Parathyroid adenoma (tissue), 2 donors: ENCODE data around the gene ANHX.

Experiments
- H2AFZ ChIP-seq: fragments of 300-600 bp; sonication (generic); one replicate; pipeline ENCODE4 v1.7.0; 2017; ENCODE audit warnings: antibody characterized with exemption, mild to moderate bottlenecking
- H3K27ac ChIP-seq: fragments of 300-600 bp; sonication (generic); one replicate; pipeline ENCODE4 v1.7.0; 2017
- H3K27me3 ChIP-seq: fragments of 300-600 bp; sonication (generic); one replicate; pipeline ENCODE4 v1.7.0; 2017; ENCODE audit warnings: low read length; ENCODE audit not compliant: control insufficient read depth, insufficient read depth
- H3K36me3 ChIP-seq: fragments of 300-600 bp; sonication (generic); one replicate; pipeline ENCODE4 v1.7.0; 2017; ENCODE audit warnings: low read length; ENCODE audit not compliant: control insufficient read depth, insufficient read depth
- H3K4me1 ChIP-seq: fragments of 300-600 bp; sonication (generic); one replicate; pipeline ENCODE4 v1.7.0; 2017; ENCODE audit warnings: control low read depth
- H3K4me2 ChIP-seq: fragments of 300-600 bp; sonication (generic); one replicate; pipeline ENCODE4 v1.7.0; 2017; ENCODE audit warnings: low read length
- H3K4me3 ChIP-seq: fragments of 300-600 bp; sonication (generic); one replicate; pipeline ENCODE4 v1.7.0; 2017; ENCODE audit warnings: low read depth, low read length
- H3K79me2 ChIP-seq: fragments of 300-600 bp; sonication (generic); one replicate; pipeline ENCODE4 v1.7.0; 2017; ENCODE audit warnings: control low read depth
- H3K9ac ChIP-seq: fragments of 300-600 bp; sonication (generic); one replicate; pipeline ENCODE4 v1.7.0; 2017; ENCODE audit warnings: mild to moderate bottlenecking
- H3K9me3 ChIP-seq: fragments of 300-600 bp; sonication (generic); one replicate; pipeline ENCODE4 v1.7.0; 2017; ENCODE audit warnings: low read length; ENCODE audit not compliant: control insufficient read depth
- TF ChIP-seq, protein P1 (sequence below): fragments of 300-600 bp; sonication (generic); IDR thresholded peaks from one replicate; pipeline ENCODE4 v1.7.0; 2017; ENCODE audit warnings: antibody characterized with exemption, mild to moderate bottlenecking
- donor health status: primary hyperparathyroidism.

ANHX gene

GRCh38 chr12:133236556-133236955, 879 bp upstream of the ANHX start:
- Histone ChIP-seq H2AFZ (no peak overlapping the region), H3K4me3 (no peak overlapping the region), H3K9ac (no peak overlapping the region), H3K27ac (no peak overlapping the region), H3K4me1 (no peaks in the 10 kb centered on the region), H3K9me3 (no peaks in the 10 kb centered on the region), H3K36me3 (no peaks in the 10 kb centered on the region), H3K4me2 (no peak overlapping the region), H3K79me2 (no peaks in the 10 kb centered on the region), H3K27me3 (no peaks in the 10 kb centered on the region)
- TF ChIP-seq, protein P1, sequence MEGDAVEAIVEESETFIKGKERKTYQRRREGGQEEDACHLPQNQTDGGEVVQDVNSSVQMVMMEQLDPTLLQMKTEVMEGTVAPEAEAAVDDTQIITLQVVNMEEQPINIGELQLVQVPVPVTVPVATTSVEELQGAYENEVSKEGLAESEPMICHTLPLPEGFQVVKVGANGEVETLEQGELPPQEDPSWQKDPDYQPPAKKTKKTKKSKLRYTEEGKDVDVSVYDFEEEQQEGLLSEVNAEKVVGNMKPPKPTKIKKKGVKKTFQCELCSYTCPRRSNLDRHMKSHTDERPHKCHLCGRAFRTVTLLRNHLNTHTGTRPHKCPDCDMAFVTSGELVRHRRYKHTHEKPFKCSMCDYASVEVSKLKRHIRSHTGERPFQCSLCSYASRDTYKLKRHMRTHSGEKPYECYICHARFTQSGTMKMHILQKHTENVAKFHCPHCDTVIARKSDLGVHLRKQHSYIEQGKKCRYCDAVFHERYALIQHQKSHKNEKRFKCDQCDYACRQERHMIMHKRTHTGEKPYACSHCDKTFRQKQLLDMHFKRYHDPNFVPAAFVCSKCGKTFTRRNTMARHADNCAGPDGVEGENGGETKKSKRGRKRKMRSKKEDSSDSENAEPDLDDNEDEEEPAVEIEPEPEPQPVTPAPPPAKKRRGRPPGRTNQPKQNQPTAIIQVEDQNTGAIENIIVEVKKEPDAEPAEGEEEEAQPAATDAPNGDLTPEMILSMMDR, result no peak

GRCh38 chr12:133236144-133236543, 467 bp upstream of the ANHX start:
- H3K27me3 ChIP-seq, result no peaks in the 10 kb centered on the region
- no peak overlapping the region for H3K9ac ChIP-seq
- TF ChIP-seq, protein P1, result no peak
- H3K4me1 ChIP-seq, result no peaks in the 10 kb centered on the region
- H3K79me2 ChIP-seq, result no peaks in the 10 kb centered on the region
- H3K4me3 ChIP-seq, result no peak overlapping the region
- H3K36me3 ChIP-seq, result no peaks in the 10 kb centered on the region
- no peak overlapping the region for H3K4me2 ChIP-seq
- no peaks in the 10 kb centered on the region for H3K9me3 ChIP-seq
- no peak overlapping the region for H2AFZ ChIP-seq
- no peak overlapping the region for H3K27ac ChIP-seq

DNA sequence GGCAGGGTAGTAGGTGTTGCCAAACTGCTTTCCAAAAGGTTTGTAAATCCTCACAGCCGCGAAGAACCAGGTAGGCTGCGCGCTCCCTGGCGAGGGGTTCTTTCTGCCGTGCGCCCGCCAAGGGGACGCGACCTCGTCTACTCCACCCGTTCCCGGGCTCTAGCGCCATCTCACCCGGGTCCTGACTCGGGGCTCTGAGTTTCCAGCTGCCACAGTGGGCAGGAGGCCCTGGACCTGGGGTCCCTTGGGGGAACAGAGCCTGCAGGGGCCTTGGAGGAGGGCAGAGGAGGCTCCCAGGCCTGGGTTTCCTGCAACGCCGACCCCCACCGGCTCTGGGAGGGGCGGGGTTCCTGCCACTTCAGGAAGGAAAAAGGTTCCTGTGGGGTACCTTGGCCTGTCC, 706 bp downstream of the ANHX start:
- Histone ChIP-seq H3K79me2 (no peaks in the 10 kb centered on the region), H3K9ac (no peak overlapping the region), H3K9me3 (no peaks in the 10 kb centered on the region), H2AFZ (no peak overlapping the region), H3K4me2 (no peak overlapping the region), H3K27me3 (no peaks in the 10 kb centered on the region), H3K4me3 (no peak overlapping the region), H3K27ac (no peak overlapping the region), H3K36me3 (no peaks in the 10 kb centered on the region), H3K4me1 (no peaks in the 10 kb centered on the region)
- TF ChIP-seq, protein P1, result no peak

DNA sequence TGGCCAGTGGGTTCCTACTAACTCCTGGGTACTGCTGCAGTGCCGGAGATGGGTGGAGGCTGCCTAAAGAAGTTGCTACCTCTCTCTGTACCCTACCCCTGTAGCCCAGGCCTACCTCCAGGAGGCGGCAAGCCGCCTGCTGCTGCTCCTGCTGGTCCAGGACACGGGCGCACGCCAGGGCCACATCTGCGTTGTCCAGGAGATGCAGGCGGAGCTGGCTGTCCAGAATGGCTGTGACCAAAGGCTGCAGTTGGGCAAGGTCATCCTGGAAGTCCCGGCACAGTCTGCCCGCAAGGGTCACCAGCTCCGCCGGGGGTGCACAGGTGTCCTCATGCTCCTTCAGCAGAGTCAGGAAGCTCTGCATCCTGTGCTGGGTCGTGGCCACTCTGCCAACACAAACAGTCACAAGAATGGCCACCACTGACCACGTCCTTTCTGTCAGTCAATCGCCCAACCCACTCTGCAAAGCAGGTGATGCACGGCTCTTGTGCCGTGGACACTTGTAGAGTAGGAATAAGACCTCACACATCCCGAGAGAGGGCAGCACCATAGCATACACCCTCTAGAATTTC, 1.6 kb downstream of the ANHX start:
- Histone ChIP-seq H3K79me2 (no peaks in the 10 kb centered on the region), H3K27ac (no peak overlapping the region), H3K4me3 (no peak overlapping the region), H3K9me3 (no peaks in the 10 kb centered on the region), H3K27me3 (no peaks in the 10 kb centered on the region), H2AFZ (no peak overlapping the region), H3K9ac (no peak overlapping the region), H3K36me3 (no peaks in the 10 kb centered on the region), H3K4me1 (no peaks in the 10 kb centered on the region), H3K4me2 (no peak overlapping the region)
- TF ChIP-seq, protein P1, result no peak

GRCh38 chr12:133233006-133233405, 2.7 kb downstream of the ANHX start:
- no peak overlapping the region for H3K4me3 ChIP-seq

More at GRCh38 chr12:133233006-133233405, 2.7 kb downstream of the ANHX start:
- no peak overlapping the region for H3K27ac ChIP-seq
- H3K79me2 ChIP-seq, result no peaks in the 10 kb centered on the region
- H3K9ac ChIP-seq, result no peak overlapping the region
- no peaks in the 10 kb centered on the region for H3K9me3 ChIP-seq
- H3K36me3 ChIP-seq, result no peaks in the 10 kb centered on the region
- H2AFZ ChIP-seq, result no peak overlapping the region
- no peaks in the 10 kb centered on the region for H3K4me1 ChIP-seq
- TF ChIP-seq, protein P1, result no peak
- no peaks in the 10 kb centered on the region for H3K27me3 ChIP-seq
- no peak overlapping the region for H3K4me2 ChIP-seq
